Parathyroid adenoma (tissue), 2 donors: ENCODE results near the gene HINT1.

Experiments used
- H2AFZ ChIP-seq: fragments of 300-600 bp; sonication (generic); one replicate; pipeline ENCODE4 v1.7.0; 2017; ENCODE audit warnings: antibody characterized with exemption, mild to moderate bottlenecking
- H3K27ac ChIP-seq: fragments of 300-600 bp; sonication (generic); one replicate; pipeline ENCODE4 v1.7.0; 2017
- H3K27me3 ChIP-seq: fragments of 300-600 bp; sonication (generic); one replicate; pipeline ENCODE4 v1.7.0; 2017; ENCODE audit warnings: low read length; ENCODE audit not compliant: control insufficient read depth, insufficient read depth
- H3K36me3 ChIP-seq: fragments of 300-600 bp; sonication (generic); one replicate; pipeline ENCODE4 v1.7.0; 2017; ENCODE audit warnings: low read length; ENCODE audit not compliant: control insufficient read depth, insufficient read depth
- H3K4me1 ChIP-seq: fragments of 300-600 bp; sonication (generic); one replicate; pipeline ENCODE4 v1.7.0; 2017; ENCODE audit warnings: control low read depth
- H3K4me2 ChIP-seq: fragments of 300-600 bp; sonication (generic); one replicate; pipeline ENCODE4 v1.7.0; 2017; ENCODE audit warnings: low read length
- H3K4me3 ChIP-seq: fragments of 300-600 bp; sonication (generic); one replicate; pipeline ENCODE4 v1.7.0; 2017; ENCODE audit warnings: low read depth, low read length
- H3K79me2 ChIP-seq: fragments of 300-600 bp; sonication (generic); one replicate; pipeline ENCODE4 v1.7.0; 2017; ENCODE audit warnings: control low read depth
- H3K9ac ChIP-seq: fragments of 300-600 bp; sonication (generic); one replicate; pipeline ENCODE4 v1.7.0; 2017; ENCODE audit warnings: mild to moderate bottlenecking
- H3K9me3 ChIP-seq: fragments of 300-600 bp; sonication (generic); one replicate; pipeline ENCODE4 v1.7.0; 2017; ENCODE audit warnings: low read length; ENCODE audit not compliant: control insufficient read depth
- CTCF ChIP-seq: fragments of 300-600 bp; sonication (generic); IDR thresholded peaks from one replicate; pipeline ENCODE4 v1.7.0; 2017; ENCODE audit warnings: antibody characterized with exemption, mild to moderate bottlenecking
- donor health status: primary hyperparathyroidism.

The HINT1 gene

GRCh38 chr5:131210151-131210510 lies 45.1 kb upstream of the HINT1 start:
- H3K9ac ChIP-seq, result no peak overlapping the region
- no peak overlapping the region for H2AFZ ChIP-seq
- no peak overlapping the region for H3K27ac ChIP-seq
- H3K79me2 ChIP-seq, result no peaks in the 10 kb centered on the region
- no peaks in the 10 kb centered on the region for H3K9me3 ChIP-seq
- peaks cover 3% of the 10 kb centered on the region for H3K4me1 ChIP-seq
- no peaks in the 10 kb centered on the region for H3K36me3 ChIP-seq
- H3K4me2 ChIP-seq, result no peak overlapping the region
- H3K4me3 ChIP-seq, result no peak overlapping the region
- H3K27me3 ChIP-seq, result no peaks in the 10 kb centered on the region
- TF ChIP-seq CTCF, result no peak

- H3K4me1 ChIP-seq, result peaks cover 3% of the 10 kb centered on the region
- H3K9me3 ChIP-seq, result no peaks in the 10 kb centered on the region
- H3K36me3 ChIP-seq, result no peaks in the 10 kb centered on the region
- TF ChIP-seq CTCF, result no peak
- H3K27ac ChIP-seq, result no peak overlapping the region
- H3K79me2 ChIP-seq, result no peaks in the 10 kb centered on the region
- H3K4me3 ChIP-seq, result no peak overlapping the region
- no peak overlapping the region for H3K9ac ChIP-seq
- H2AFZ ChIP-seq, result no peak overlapping the region
- no peaks in the 10 kb centered on the region for H3K27me3 ChIP-seq
- no peak overlapping the region for H3K4me2 ChIP-seq
Measured at GRCh38 chr5:131209506-131210150, 44.6 kb upstream of the HINT1 start.

GRCh38 chr5:131209175-131209505 lies 44.1 kb upstream of the HINT1 start:
- TF ChIP-seq CTCF, result no peak
- H3K27me3 ChIP-seq, result no peaks in the 10 kb centered on the region
- no peak overlapping the region for H3K27ac ChIP-seq
- no peaks in the 10 kb centered on the region for H3K9me3 ChIP-seq
- no peak overlapping the region for H2AFZ ChIP-seq
- H3K4me1 ChIP-seq, result peaks cover 3% of the 10 kb centered on the region
- H3K4me3 ChIP-seq, result no peak overlapping the region
- no peak overlapping the region for H3K9ac ChIP-seq
- no peaks in the 10 kb centered on the region for H3K36me3 ChIP-seq
- no peaks in the 10 kb centered on the region for H3K79me2 ChIP-seq
- no peak overlapping the region for H3K4me2 ChIP-seq

- peaks cover 3% of the 10 kb centered on the region for H3K4me1 ChIP-seq
Measured at GRCh38 chr5:131206772-131207171, 41.7 kb upstream of the HINT1 start.

More at GRCh38 chr5:131206772-131207171, 41.7 kb upstream of the HINT1 start:
- no peaks in the 10 kb centered on the region for H3K9me3 ChIP-seq
- no peak overlapping the region for H2AFZ ChIP-seq
- H3K4me2 ChIP-seq, result no peak overlapping the region
- no peaks in the 10 kb centered on the region for H3K27me3 ChIP-seq
- H3K9ac ChIP-seq, result no peak overlapping the region
- H3K4me3 ChIP-seq, result no peak overlapping the region
- H3K79me2 ChIP-seq, result no peaks in the 10 kb centered on the region
- no peak overlapping the region for H3K27ac ChIP-seq
- H3K36me3 ChIP-seq, result no peaks in the 10 kb centered on the region
- TF ChIP-seq CTCF, result no peak
